AG09309 (cell line): Measurements from ENCODE around the gene BATF.

Source experiments
- DNase-seq: peaks from one replicate; pipeline ENCODE4 v3.0.0-alpha.2; 2010; ENCODE audit warnings: low read depth
- H3K4me3 ChIP-seq: 2 replicates; pipeline ENCODE4 v1.5.1; 2011; ENCODE audit warnings: mild to moderate bottlenecking, low read depth, low read length, moderate library complexity; ENCODE audit not compliant: control insufficient read depth
- TF ChIP-seq, protein P1 (sequence below): IDR thresholded peaks from 2 replicates; pipeline ENCODE4 v1.5.1; 2011; ENCODE audit warnings: mild to moderate bottlenecking, low read depth, low read length, inconsistent platforms; ENCODE audit not compliant: insufficient read depth, control insufficient read depth; ENCODE audit errors: missing control alignments

The BATF gene

DNA sequence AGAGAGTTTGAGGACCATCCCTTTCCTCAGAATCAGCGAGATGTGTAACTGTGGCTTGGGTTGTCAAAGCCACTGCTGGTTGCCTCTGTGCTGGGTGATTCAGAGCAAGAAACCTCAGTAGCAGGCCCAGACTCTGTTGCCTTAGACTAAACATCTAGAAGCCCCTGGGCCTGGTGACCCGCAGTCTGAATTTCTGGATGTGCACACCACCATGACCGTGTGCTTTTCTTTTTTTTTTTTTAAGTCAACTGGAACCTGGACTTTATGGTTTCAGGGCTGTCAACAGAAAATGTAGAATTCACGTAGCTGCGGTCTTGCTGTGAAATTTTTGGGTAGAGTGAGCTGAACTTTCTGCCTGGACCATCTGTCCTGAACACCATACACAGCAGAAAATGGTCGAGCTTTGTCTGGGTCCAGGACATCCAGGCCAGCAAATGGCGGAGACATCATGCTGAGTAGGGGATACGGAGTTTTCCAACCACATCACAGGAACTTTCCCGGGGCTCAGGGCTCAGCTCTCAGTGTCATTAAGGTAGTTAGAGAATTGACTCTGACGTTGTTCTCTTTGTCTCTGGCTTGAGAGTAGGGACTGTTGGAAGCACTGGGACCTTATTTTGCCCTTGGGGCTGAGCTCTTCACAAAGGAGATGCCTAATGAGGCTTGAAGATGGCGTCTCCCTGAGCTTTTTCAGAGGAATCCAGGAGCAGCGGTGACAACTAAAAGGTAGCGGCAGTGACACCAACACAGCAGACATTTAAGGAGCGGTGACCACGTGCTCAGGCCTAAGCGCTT is 23.0 kb upstream of the BATF start:
- TF ChIP-seq, protein P1, sequence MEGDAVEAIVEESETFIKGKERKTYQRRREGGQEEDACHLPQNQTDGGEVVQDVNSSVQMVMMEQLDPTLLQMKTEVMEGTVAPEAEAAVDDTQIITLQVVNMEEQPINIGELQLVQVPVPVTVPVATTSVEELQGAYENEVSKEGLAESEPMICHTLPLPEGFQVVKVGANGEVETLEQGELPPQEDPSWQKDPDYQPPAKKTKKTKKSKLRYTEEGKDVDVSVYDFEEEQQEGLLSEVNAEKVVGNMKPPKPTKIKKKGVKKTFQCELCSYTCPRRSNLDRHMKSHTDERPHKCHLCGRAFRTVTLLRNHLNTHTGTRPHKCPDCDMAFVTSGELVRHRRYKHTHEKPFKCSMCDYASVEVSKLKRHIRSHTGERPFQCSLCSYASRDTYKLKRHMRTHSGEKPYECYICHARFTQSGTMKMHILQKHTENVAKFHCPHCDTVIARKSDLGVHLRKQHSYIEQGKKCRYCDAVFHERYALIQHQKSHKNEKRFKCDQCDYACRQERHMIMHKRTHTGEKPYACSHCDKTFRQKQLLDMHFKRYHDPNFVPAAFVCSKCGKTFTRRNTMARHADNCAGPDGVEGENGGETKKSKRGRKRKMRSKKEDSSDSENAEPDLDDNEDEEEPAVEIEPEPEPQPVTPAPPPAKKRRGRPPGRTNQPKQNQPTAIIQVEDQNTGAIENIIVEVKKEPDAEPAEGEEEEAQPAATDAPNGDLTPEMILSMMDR: no peak
- no peak overlapping the region for H3K4me3 ChIP-seq
- DNase-seq: no peak

DNA sequence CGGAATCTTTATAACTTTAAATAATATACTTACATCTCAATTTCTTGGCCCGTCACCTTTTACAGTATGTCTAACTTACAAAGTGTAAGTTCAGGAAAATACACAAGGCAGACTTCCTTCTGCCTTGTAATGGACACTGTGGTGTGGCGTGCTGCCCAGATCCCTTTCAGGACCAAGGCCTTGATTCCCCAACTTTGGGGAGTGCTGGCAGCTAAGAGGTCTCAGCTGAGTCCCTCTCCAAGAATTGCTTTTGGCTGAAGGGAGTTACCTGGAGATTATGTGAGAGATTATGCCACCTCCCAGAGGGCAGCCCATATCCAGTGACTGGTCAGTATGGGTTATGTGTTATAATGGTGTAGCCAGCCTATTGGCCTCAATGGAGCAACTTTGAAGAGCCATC is 21.2 kb upstream of the BATF start:
- TF ChIP-seq, protein P1: no peak
- no peak for DNase-seq
- no peak overlapping the region for H3K4me3 ChIP-seq

DNA sequence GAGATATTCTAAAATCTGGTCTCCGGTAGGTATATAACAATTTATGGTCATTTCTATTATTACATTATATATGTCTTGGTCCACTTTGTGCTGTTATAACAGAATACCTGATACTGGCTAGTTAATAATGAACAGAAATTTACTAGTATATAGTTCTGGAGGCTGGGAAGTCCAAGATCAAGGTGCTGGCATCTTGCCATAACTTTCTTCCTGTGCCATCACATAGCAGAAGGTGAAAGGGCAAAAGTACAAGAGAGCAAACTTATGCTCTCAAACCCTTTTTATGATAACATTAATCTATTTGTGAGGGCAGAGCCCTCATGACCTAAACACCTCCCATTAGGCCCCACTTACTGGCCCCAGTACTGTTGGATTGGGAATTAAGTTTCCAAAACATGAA is 17.9 kb upstream of the BATF start:
- H3K4me3 ChIP-seq: no peak overlapping the region
- TF ChIP-seq, protein P1: no peak
- no peak for DNase-seq

DNA sequence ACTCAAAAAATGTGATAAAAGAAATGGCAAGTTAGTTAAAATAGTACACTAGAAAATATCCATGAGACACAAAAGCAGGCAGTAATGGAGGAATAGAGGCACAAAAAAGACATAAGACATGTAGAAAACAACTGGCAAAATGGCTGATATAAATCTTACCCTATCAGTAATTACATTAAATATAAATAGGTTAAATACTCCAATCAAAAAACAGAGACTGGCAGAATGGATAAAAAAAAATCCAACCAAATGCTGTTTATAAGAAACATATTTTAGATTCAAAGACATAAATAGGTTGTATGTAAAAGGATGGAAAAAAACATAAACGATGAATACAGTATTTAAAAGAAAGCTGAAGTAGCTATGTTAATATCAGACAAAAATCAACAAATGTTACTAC is 15.3 kb upstream of the BATF start:
- no peak for DNase-seq
- no peak overlapping the region for H3K4me3 ChIP-seq
- TF ChIP-seq, protein P1: no peak

DNA sequence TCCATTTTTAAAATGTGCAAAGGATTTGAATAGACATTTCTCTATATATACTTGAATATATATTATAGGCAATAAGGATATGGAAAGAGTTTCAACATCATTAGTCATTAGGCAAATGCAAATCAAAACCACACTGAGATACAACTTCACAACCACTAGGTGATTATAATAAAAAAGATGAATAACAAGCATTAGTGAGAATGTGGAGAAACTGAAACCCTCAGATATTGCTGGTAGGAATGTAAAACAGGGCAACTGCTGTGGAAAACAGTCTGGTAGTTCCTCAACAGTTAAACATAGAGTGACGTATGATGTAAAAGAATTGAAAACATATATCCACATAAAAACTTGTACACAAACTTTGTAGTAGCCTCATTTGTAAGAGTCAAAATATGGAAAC is 11.7 kb upstream of the BATF start:
- TF ChIP-seq, protein P1: no peak
- DNase-seq: no peak
- H3K4me3 ChIP-seq: no peak overlapping the region

DNA sequence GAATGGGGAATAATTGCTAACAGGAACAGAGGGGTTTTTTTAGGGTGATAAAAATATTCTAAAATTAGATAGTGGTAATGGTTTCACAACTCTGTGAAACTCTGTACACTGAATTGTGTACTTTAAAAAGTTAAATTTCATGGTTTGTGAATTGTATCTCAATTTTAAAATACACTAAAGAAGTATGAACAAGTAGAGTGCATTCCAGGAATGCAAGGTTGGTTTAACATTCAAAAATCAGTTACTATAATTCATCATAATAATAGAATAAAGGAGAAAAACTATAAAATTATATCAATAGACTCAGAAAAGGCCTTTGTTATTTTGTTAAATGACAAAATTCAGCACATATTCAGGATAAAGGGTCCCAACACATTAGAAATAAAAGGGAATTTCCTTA is 11.1 kb upstream of the BATF start:
- TF ChIP-seq, protein P1: no peak
- DNase-seq: no peak
- H3K4me3 ChIP-seq: no peak overlapping the region
